ENCODE results near the gene IRS2. TPM values are rescaled to one million over a fixed set of nuclear protein-coding genes. Genes with fewer than 3 reads are reported as not detected.

IRS2 gene
- total RNA-seq, 1 donor from 2014 or later = 2.3 TPM

GRCh38 chr13:109713681-109714080 lies 72.7 kb downstream of the IRS2 start:
- DNase-seq (ENCODE audit: extremely low read depth, low read depth, low spot score) = no peak

- DNase-seq (ENCODE audit: extremely low read depth, low read depth, low spot score) = no peak
Measured at GRCh38 chr13:109712124-109712722, 74.2 kb downstream of the IRS2 start.

- DNase-seq (ENCODE audit: extremely low read depth, low read depth, low spot score) = no peak
Measured at GRCh38 chr13:109707742-109708617, 78.4 kb downstream of the IRS2 start.

GRCh38 chr13:109707044-109707741 lies 79.2 kb downstream of the IRS2 start:
- DNase-seq (ENCODE audit: extremely low read depth, low read depth, low spot score) = no peak

DNA sequence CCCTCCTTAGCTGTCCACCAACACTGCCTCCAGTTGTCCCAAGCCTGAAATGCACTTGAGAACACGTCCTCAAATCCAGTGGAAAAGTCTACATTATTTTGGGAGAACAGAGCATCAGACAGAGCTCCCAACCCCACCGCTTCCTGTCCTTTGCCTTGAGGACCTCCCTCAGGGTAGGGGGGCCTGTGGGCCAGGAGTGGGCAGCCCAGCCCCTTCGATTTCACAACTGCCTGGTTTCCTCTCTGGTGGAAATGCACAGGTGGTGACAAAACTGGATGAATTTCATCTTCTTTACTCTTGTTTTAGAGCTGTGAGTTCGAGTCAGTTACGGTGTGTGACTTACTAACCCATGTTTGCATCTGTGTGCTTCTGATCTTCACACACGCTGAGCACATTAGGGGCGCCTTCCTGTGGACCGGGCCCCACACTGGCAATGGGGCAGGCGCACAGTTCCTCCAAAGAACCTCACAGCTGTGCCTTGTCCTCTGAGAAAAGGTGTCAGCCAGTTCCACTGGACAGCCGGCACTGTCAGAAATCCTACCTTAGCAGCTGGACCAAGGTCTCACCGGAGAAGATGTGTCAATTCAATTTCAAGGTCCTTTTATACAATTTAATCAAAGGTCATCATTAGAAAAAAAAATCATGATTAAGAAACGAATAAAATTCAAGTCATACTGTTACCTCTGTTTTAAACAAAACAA lies 80.2 kb downstream of the IRS2 start:
- no peak for DNase-seq (ENCODE audit: extremely low read depth, low read depth, low spot score)

DNA sequence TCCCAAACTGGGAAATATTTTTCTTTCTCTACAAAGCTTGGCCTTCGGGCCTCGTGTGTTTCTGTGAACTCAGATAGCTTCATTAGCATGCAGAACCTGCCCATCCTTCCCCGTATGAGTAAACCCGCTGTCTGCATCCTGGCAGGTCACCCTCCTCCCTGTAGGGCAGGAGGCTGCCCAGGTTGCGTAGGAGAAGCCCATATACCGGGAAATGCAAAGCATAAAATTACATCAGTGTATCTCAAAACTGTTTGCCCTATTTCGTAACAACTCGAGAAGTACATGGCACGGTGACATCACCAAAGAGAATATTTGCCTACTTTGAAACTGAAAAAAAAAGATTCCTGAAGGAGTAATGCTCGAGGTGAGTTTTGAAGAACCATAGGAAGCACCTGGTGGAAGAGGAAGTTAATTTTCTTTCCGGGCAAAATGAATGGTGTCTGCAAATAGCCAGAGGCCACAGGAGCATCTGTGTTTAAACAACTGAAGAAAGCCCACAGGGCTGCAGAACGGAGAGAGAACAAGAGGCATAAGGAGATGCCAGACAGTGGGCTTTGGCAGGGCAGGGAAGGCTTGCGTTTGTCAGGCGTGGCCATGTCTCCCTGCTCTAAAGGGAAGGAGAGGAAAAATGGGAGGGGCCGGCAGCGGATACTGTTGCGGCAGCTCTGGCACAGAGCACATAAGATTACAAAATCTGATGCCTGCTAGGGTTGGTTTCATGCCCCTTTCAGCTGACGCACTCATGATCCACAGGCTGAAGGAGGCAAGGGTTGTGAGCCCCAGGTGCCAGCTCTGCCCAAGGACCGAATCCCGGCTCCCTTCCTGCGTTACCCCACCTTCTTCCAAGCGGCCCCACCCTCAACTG lies 81.4 kb downstream of the IRS2 start:
- DNase-seq (ENCODE audit: extremely low read depth, low read depth, low spot score) = no peak

DNA sequence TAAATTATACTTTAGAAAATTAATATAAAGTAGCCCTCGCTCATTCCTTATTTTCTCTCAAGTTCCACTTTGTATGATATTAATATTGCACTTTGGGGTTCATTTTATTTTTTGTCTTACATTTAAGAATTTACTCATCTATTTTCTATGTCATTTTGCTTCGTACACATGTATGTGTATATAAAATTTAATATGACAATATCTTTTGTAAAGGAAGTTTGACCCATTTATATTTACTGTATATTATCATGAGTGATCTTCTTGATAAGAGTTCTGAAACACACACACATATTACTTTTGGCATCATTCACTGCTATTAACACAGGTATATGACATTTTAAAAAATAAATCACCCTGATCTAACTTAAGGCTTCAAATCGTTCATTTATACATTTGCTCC lies 83.1 kb downstream of the IRS2 start:
- DNase-seq (ENCODE audit: extremely low read depth, low read depth, low spot score) = no peak

All from glomerular endothelial cell (primary cell).